Neural cell (in vitro differentiated cells): Measurements from ENCODE around the gene POLH.

Experiments
- EZH2 ChIP-seq: fragments of 200-600, 300-800 bp; shearing (Covaris generic), sonication (generic); IDR thresholded peaks from 2 replicates; pipeline ENCODE4 v1.6.1; 2014; ENCODE audit warnings: antibody characterized with exemption, low read length, borderline replicate concordance, mild to moderate bottlenecking; ENCODE audit not compliant: insufficient read depth, poor library complexity, severe bottlenecking
- MXI1 ChIP-seq: fragments of 450-650 bp; conservative IDR thresholded peaks from 2 replicates; pipeline ENCODE4 v1.6.1; 2014; ENCODE audit warnings: antibody characterized with exemption, mild to moderate bottlenecking; ENCODE audit not compliant: poor library complexity, severe bottlenecking
- SMC3 ChIP-seq: fragments of 450-650 bp; conservative IDR thresholded peaks from 2 replicates; pipeline ENCODE4 v1.6.1; 2014; ENCODE audit warnings: antibody characterized with exemption, mild to moderate bottlenecking, moderate library complexity; ENCODE audit not compliant: poor library complexity
- TF ChIP-seq, protein P1 (sequence below): fragments of 450-650 bp; IDR thresholded peaks from 2 replicates; pipeline ENCODE4 v1.5.1; 2014; ENCODE audit warnings: antibody characterized with exemption, mild to moderate bottlenecking, moderate library complexity; ENCODE audit not compliant: poor library complexity, severe bottlenecking

GRCh38 chr6:43570876-43571441, 5.0 kb upstream of the POLH start:
- TF ChIP-seq SMC3: no peak
- TF ChIP-seq EZH2: no peak
- TF ChIP-seq, protein P1, sequence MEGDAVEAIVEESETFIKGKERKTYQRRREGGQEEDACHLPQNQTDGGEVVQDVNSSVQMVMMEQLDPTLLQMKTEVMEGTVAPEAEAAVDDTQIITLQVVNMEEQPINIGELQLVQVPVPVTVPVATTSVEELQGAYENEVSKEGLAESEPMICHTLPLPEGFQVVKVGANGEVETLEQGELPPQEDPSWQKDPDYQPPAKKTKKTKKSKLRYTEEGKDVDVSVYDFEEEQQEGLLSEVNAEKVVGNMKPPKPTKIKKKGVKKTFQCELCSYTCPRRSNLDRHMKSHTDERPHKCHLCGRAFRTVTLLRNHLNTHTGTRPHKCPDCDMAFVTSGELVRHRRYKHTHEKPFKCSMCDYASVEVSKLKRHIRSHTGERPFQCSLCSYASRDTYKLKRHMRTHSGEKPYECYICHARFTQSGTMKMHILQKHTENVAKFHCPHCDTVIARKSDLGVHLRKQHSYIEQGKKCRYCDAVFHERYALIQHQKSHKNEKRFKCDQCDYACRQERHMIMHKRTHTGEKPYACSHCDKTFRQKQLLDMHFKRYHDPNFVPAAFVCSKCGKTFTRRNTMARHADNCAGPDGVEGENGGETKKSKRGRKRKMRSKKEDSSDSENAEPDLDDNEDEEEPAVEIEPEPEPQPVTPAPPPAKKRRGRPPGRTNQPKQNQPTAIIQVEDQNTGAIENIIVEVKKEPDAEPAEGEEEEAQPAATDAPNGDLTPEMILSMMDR: no peak
- TF ChIP-seq MXI1: no peak
